Omental fat pad (tissue), 4 donors: Measurements from ENCODE around the gene AOAH. TPM values are rescaled to one million over a fixed set of nuclear protein-coding genes. Genes with fewer than 3 reads are reported as not detected.
"Not testable (repeated sequence)": the region's sequence is repeated elsewhere in the genome, so short reads cannot be mapped to it uniquely, and the experiment has no call there.

Experiments
- ATAC-seq: fragments of 150-250 bp; one replicate; pipeline ENCODE4 v1.9.1; 2016; ENCODE audit warnings: mild to moderate bottlenecking, moderate library complexity; ENCODE audit not compliant: low FRiP score
- DNase-seq: peaks from one replicate; pipeline ENCODE4 v3.0.0-alpha.2; 2019; ENCODE audit warnings: low spot score
- CTCF ChIP-seq, 3 donors: fragments of 450-650 bp; IDR thresholded peaks; one replicate each; pipeline ENCODE4 v1.5.1; 2016 to 2017; ENCODE audit warnings: antibody characterized with exemption in 3 of 3, mild to moderate bottlenecking in 3 of 3, moderate library complexity in 2 of 3
- total RNA-seq, 4 donors: library from RNA; depleted of rRNA; stranded (reverse); fragments of >200 nt; gene quantifications; one replicate each; pipeline ENCODE4 v1.1.0, GENCODE V29; 2016

Gene AOAH
- total RNA-seq, 4 donors from 2014 or later = 5.8 to 27.9 (median 16.7) TPM

GRCh38 chr7:36652431-36652830 lies 71.9 kb downstream of the AOAH start:
- DNase-seq = no peak
- TF ChIP-seq CTCF (IDR thresholded peaks at IDR 0.05) = no peak
- ATAC-seq = no peak

- ATAC-seq (no peak), DNase-seq (no peak)
- TF ChIP-seq CTCF (IDR thresholded peaks at IDR 0.05) = no peak
Observed at GRCh38 chr7:36651404-36651803, 72.9 kb downstream of the AOAH start.

- TF ChIP-seq CTCF (IDR thresholded peaks at IDR 0.05) = no peak
- ATAC-seq (no peak), DNase-seq (no peak)
Observed at GRCh38 chr7:36650766-36651312, 73.5 kb downstream of the AOAH start.

GRCh38 chr7:36650320-36650719 lies 74.0 kb downstream of the AOAH start:
- ATAC-seq = no peak
- TF ChIP-seq CTCF (IDR thresholded peaks at IDR 0.05) = no peak
- no peak for DNase-seq

- not testable (repeated sequence) for ATAC-seq, DNase-seq
Observed at GRCh38 chr7:36649319-36649718, 75.0 kb downstream of the AOAH start.

- TF ChIP-seq CTCF (IDR thresholded peaks at IDR 0.05) = no peak
- DNase-seq (no peak), ATAC-seq (no peak)
Observed at GRCh38 chr7:36648441-36648840, 75.9 kb downstream of the AOAH start.

GRCh38 chr7:36644625-36645422 lies 79.5 kb downstream of the AOAH start:
- DNase-seq = no peak
- no peak for ATAC-seq
- no peak for TF ChIP-seq CTCF (IDR thresholded peaks at IDR 0.05)
